GM13977 (cell line): Measurements from ENCODE around the gene DHRS13.
A peak's percentile ranks its signal among the peaks of the same experiment; 100 is the strongest.
"Not testable (repeated sequence)": the region's sequence is repeated elsewhere in the genome, so short reads cannot be mapped to it uniquely, and the experiment has no call there.

ENCODE experiments used
- DNase-seq: peaks from one replicate; pipeline ENCODE4 v3.0.0; 2012; ENCODE audit warnings: low spot score
- in situ Hi-C: fragments of 300-500 bp; cut with MboI; formaldehyde crosslinking; loops from one replicate; pipeline ENCODE4 v1.12.0; 2022; ENCODE audit warnings: low sequenced_read_pairs, low pct_unique_long_range_greater_than_20kb, mixed read lengths, inconsistent platforms; ENCODE audit not compliant: unreplicated experiment
- TF ChIP-seq, protein P1 (sequence below): IDR thresholded peaks from 2 replicates; pipeline ENCODE4 v1.5.1; 2012; ENCODE audit warnings: mild to moderate bottlenecking, control low read depth; ENCODE audit not compliant: insufficient read depth; ENCODE audit errors: extremely low read depth, missing control alignments

The DHRS13 gene

DNA sequence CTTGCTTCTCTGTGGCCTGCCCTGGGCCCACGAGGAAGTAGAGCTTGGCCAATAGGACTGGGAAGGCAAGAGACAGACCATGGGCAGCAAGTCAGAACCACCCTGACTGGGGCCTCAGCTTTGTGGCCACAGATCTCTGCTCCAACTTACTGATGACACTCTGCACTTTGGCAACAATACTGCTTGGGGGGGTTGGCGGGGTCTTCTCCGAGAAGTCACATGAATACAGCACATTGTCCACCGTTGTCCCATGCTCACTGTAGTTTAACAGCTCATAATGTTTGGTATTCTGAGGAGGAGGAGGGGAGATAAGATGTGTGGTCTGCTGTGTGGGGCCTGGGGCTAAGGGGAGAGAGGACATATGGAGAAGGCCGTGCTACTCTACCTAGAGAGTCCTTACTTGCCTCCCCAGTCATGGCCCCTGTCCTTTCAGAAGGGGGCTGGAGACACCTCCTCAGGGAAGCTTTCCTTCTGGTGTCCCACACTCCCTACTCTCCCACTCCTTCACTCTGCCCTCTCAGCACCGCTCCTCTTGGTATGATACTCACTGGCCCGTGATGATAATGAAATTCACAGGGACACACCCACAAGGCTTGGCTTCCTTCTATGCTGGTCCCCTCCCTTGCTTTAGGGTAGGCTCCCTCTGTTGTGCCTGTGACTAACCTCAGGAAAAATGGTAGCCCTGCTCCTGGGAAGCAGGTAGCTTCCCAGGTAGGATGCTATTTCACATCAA lies 4.0 kb upstream of the DHRS13 start:
- in situ Hi-C loops: no loop called here
- no peak for DNase-seq
- TF ChIP-seq, protein P1, sequence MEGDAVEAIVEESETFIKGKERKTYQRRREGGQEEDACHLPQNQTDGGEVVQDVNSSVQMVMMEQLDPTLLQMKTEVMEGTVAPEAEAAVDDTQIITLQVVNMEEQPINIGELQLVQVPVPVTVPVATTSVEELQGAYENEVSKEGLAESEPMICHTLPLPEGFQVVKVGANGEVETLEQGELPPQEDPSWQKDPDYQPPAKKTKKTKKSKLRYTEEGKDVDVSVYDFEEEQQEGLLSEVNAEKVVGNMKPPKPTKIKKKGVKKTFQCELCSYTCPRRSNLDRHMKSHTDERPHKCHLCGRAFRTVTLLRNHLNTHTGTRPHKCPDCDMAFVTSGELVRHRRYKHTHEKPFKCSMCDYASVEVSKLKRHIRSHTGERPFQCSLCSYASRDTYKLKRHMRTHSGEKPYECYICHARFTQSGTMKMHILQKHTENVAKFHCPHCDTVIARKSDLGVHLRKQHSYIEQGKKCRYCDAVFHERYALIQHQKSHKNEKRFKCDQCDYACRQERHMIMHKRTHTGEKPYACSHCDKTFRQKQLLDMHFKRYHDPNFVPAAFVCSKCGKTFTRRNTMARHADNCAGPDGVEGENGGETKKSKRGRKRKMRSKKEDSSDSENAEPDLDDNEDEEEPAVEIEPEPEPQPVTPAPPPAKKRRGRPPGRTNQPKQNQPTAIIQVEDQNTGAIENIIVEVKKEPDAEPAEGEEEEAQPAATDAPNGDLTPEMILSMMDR: no peak

DNA sequence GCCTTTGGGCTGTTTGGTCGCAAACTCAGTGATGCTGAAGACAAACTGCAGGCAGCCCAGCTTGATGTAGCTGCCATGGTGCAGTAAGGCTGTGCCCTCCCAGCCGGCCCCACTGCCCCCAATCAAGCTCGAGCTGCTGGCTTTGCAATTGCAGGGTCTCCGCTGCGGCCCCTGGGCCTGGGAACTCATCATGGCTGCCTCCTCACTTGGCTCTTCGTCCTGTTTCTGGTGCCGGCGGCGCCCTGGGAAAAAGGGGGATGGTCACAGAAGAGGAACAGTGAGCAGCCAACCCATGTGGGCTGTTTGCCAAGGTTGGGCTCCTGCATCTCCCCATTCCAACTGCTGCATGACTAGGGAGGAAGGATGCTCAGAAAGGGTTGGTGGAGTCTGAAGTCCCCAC lies 3.4 kb upstream of the DHRS13 start:
- TF ChIP-seq, protein P1: no peak
- no peak for DNase-seq
- in situ Hi-C loops: no loop called here

DNA sequence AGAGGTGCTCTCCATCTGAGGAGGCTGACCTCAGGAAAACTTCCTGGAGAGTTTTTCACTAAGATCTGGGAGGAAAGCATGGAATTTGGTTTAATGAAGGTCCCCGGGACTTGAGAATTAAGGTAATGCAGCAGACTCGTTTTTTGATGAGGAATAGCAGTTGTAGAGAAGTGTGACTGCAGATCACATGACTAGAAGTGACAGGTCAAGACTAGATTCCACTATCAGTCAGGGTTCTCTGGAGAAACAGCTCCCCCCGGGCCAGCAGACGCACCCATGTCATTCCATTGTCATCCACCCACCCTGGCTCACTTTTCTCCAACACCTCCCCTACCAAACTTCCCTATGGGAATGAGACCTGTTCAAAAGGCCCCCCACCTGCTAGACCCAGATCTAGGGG lies 1.9 kb upstream of the DHRS13 start:
- TF ChIP-seq, protein P1: no peak
- DNase-seq: no peak
- in situ Hi-C loops: no loop called here

DNA sequence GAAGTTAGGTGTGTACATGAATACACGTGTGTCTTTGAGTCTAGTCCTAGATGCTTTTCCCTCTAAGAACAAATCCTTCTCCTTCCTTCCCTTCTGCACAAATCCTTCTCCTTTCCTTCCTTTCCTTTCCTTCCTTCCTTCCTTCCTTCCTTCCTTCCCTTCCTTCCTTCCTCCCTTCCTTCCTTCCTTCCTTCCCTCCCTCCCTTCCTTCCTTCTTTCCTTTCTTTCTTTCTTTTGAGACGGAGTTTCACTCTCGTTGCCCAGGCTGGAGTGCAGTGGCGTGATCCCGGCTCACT lies 615 bp upstream of the DHRS13 start:
- DNase-seq, in situ Hi-C loops: not testable (repeated sequence)

DNA sequence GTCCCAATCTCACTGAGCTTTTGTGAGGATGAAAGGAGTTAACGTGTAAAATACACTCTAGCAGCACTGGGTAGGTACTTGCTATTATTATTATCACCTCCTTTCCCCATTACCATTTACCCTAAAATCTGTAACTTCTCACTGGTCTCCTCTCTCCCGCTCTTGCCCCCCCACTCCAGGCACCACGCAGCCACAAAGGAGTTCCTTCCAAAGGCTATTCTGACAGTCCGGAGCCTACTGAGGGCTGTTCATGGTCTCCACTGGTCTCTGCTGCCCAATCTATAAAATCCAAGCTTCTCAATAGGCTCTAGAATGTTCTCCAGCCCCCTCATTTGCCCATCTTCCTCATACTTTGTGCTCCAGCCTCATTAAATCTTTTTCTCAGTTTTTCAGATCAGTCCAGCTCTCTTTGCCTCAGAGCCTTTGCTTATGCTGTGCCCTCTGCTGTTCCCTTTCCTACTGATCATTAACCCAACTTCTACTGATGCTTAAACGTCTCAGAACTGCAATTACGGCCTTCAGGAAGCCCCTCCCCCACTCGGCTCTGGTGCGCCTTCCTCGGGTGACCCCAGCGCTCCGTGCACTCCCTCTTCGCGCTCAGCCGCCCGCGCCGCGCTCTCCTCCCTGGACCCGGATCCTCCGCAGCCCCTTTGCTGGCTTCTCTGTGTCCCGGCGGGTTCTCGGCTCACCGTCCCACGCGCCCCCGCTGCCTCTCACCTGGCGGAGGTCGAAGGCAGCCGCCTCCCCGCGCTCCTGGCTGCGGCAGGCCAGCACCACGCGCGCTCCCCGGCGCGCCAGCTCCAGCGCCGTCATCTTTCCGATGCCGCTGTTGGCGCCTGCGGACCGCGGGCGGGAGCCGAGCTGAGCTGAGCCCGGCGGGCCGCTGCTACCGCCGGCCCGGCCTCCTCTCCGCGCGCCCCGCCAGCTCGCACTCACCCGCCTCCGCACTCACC lies 737 bp downstream of the DHRS13 start:
- TF ChIP-seq, protein P1: no peak
- in situ Hi-C loops: no loop called here
- DNase-seq: peak; percentile 67

DNA sequence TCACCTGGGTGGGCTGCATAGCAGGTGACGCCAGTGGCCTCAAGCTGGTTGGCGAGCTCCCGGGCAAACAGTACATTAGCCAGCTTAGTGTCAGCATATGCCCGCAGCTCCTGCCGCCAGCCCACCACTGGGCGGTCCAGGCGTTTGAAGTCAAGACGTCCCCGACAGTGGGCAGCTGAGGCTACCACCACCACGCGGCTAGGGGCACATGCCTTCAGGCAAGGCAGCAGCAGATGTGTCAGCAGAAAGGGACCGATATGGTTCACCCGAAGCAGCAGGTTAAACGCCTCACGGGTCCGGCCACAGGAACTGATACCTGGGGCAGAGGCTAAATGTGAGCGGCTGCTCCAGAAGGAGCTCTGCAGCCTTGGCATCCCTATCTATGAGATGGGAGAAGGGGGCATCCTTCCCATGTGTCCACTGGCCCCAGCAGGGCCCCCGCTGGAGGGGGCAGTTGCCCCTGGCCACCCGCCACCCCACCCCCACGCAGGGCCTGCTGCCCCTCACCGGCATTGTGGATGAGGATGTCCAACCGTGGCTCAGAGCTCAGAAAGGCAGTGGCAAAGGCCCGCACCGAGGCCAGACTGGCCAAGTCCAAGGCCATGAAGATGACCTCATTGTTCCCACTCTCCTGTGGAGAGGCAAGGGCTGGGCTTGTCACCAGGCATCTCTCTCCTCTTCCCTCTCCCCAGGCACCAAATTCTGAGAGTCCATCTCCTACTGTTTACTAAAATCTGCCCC lies 1.7 kb downstream of the DHRS13 start:
- TF ChIP-seq, protein P1: no peak
- in situ Hi-C loops: no loop called here
- DNase-seq: no peak
